PFSK-1 (cell line): Measurements from ENCODE around the gene RPS19BP1.

Source experiments
- POLR2AphosphoS5 ChIP-seq: IDR thresholded peaks from 2 replicates; pipeline ENCODE4 v1.6.1; 2012; ENCODE audit warnings: low read depth, mild to moderate bottlenecking, control low read depth, low read length, moderate library complexity
- SIN3A ChIP-seq: IDR thresholded peaks from 2 replicates; pipeline ENCODE4 v1.6.1; 2012; ENCODE audit warnings: mild to moderate bottlenecking, low read length, moderate library complexity, borderline replicate concordance; ENCODE audit not compliant: insufficient read depth
- TAF1 ChIP-seq: IDR thresholded peaks from 2 replicates; pipeline ENCODE4 v1.6.1; 2012; ENCODE audit warnings: low read length, control low read depth, borderline replicate concordance; ENCODE audit not compliant: insufficient read depth

- TF ChIP-seq TAF1, result no peak
- TF ChIP-seq SIN3A, result no peak
- TF ChIP-seq POLR2AphosphoS5, result no peak
These were observed 43.9 kb downstream of the RPS19BP1 start for GRCh38 chr22:39488563-39489083.
